Hematopoietic multipotent progenitor cell treated with erythropoietin and hydrocortisone succinate and interleukin-3 and kit ligand, for 15 days (in vitro differentiated cells): Measurements from ENCODE around the gene FUBP3.
"Not testable (repeated sequence)": the region's sequence is repeated elsewhere in the genome, so short reads cannot be mapped to it uniquely, and the experiment has no call there.

Experiments
- DNase-seq: peaks from one replicate; pipeline ENCODE4 v3.0.0-alpha.2; 2015; ENCODE audit warnings: low spot score

The FUBP3 gene

DNA sequence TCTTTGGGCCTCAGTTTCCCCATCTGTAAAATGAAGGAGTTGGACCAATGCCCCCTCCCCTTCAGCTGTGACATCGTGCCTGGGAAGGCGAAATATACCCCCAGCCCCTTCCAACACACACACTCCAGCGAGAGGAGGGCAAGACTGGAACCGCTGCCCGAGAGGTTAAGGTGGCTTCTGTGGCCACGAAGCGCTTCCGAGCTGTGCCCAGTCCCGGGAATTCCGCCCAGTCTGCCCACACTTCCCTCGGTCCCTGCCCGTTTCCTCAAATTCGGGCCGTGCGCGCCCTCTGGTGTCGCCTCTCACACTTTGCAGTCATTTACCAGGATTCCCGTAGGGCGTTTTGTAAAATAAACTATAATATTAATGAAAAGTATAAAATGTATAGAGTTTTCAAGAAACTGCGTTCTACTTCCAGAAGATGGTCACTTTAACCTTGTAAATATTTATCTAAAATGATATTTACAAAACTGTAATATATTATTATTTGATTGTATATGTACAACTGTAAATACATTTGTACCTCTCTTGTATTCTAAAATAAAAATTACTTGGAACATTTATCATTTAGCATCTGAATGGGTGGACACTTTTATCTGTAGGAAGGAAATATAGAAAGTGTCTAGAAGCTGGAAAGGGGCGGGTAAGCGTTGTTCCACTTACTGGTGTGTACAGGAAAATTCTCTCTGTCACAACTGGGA lies 103.2 kb downstream of the FUBP3 start:
- DNase-seq: peak; percentile 74

DNA sequence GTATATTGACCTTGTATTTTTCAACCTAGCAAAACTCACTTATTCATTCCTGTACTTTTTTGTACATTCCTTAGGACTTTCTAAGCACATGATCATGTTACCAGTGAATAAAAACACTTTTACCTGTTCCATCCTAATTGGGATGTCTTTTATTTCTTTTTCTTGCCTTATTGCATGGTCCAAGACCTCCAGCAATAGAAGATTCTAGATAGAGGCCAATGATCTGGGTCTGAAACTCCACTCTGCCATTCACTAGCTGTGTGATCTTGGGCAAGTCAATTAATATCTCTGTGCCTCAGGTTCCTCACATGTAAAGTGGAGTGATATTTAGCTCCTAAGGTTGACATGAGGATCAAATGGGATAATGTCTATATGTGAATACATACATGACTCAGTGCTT lies 105.7 kb downstream of the FUBP3 start:
- DNase-seq: no peak

DNA sequence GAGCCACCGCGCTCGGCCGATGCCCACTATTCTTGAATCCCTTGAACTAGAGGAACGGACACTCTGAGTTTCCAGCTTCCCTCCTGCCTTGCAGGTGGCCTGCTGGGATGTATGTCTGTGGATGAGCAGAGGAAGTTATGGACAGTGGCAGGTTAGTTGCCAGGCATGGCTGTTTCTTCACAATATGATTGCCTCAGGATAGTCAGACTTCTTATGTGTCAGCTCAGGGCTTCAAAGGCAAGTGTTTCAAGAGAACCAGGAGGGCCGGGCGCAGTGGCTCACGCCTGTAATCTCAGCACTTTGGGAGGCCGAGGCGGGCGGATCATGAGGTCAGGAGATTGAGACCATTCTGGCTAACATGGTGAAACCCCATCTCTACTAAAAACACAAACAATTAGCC lies 106.6 kb downstream of the FUBP3 start:
- DNase-seq: not testable (repeated sequence)

DNA sequence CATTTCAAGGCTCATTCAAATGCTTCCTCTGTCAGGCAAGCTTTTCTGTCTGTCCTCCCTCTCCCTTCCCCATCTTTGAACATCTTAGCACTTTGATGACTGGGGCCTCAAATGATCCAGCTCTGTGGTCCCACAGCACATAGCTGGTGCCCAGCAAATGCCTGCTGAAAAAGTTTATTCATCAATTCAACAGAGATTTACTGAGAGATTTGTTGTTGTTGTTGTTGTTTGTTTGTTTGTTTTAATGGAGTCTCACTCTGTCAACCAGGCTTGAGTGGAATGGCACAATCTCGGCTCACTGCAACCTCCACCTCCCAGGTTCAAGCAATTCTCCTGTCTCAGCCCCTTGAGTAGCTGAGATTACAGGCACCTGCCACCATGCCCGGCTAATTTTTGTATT lies 108.2 kb downstream of the FUBP3 start:
- no peak for DNase-seq
